Measurements from ENCODE around the gene CLIC4. TPM values are rescaled to one million over a fixed set of nuclear protein-coding genes. Genes with fewer than 3 reads are reported as not detected.

The CLIC4 gene
- total and polyA plus RNA-seq, 10 of the 15 experiments (the other 5 are each of a cell fraction or from before 2014, with no cell fraction given), result 20.4 to 107 (median 69.6) TPM

- no peaks in the 10 kb centered on the region for H4K20me1 ChIP-seq (ENCODE audit: control insufficient read depth, insufficient read depth)
- intact Hi-C loops (cut with micrococcal nuclease; ENCODE audit: unreplicated experiment) (no loop called here), in situ Hi-C loops (cut with MboI) (no loop called here)
- H3K4me2 ChIP-seq (ENCODE audit: control insufficient read depth, insufficient read depth), result no peak overlapping the region; the same call in 1 of the 2 replicates
- POLR2A ChIA-PET, result interaction anchor here (0.7 to 1.3 kb wide), 2 partner anchors 21 to 23 kb away, joined by 3 read pairs; no protein-coding TSS in a partner anchor
- H3K27me3 ChIP-seq (replicated peaks in 1 of 2; ENCODE audit: control insufficient read depth in 2 of 2, insufficient read depth in 2 of 2, low read length in 1 of 2), result no peaks in the 10 kb centered on the region
- DNase-seq (ENCODE audit: low read depth, low spot score) (no peak), ATAC-seq (no peak), FAIRE-seq (peak; percentile 13)
- H3K4me3 ChIP-seq, result no peak overlapping the region
- no TSS peak for BruUV-seq (replicated peaks)
- no peaks in the 10 kb centered on the region for H3K36me3 ChIP-seq (ENCODE audit: control insufficient read depth in 2 of 2, insufficient read depth in 2 of 2, low read length in 1 of 2)
- H3K27ac ChIP-seq (ENCODE audit: control insufficient read depth, insufficient read depth), result no peak overlapping the region
- TF ChIP-seq KDM1A (IDR thresholded peaks at IDR 0.05; ENCODE audit: borderline replicate concordance), result no peak
- no peak for TF ChIP-seq ZNF24 (IDR thresholded peaks at IDR 0.05)
- TF ChIP-seq BCLAF1 (IDR thresholded peaks at IDR 0.05), result no peak
- 68% methylated on average over 5 of the region's 5 CpGs for WGBS (ENCODE audit: insufficient coverage, insufficient replicate concordance, low lambda C conversion rate, missing lambda C conversion rate)
- RAD21 ChIA-PET (ENCODE audit: unreplicated experiment), result interaction anchor here (0.8 to 1.4 kb wide), 4 partner anchors 15 to 125 kb away, joined by 3 to 4 read pairs (median 4); no protein-coding TSS in a partner anchor
- H2AFZ ChIP-seq (ENCODE audit: control insufficient read depth, low read depth, low read length), result no peak overlapping the region; the same call in 1 of the 2 replicates
- H3K9ac ChIP-seq (ENCODE audit: control insufficient read depth, insufficient read depth, low read length), result no peak overlapping the region
- no peaks in the 10 kb centered on the region for H3K9me3 ChIP-seq (replicated peaks; ENCODE audit: control insufficient read depth, insufficient read depth, low read length)
- CTCF ChIA-PET, result interaction anchor here (0.9 to 3.3 kb wide), 4 partner anchors 10 to 120 kb away, joined by 3 to 8 read pairs (median 3); no protein-coding TSS in a partner anchor
- H3K79me2 ChIP-seq (ENCODE audit: control insufficient read depth, insufficient read depth, low read length), result no peaks in the 10 kb centered on the region
- H3K4me1 ChIP-seq (ENCODE audit: control insufficient read depth, insufficient read depth, low read length), result peaks cover 3% of the 10 kb centered on the region
- SMC1A ChIA-PET (ENCODE audit: uncharacterized antibody, unreplicated experiment), result interaction anchor here (0.9 to 1.5 kb wide), 7 partner anchors 12 to 121 kb away, joined by 3 to 9 read pairs (median 3); partner anchors contain the start of gene CLIC4
Measured at GRCh38 chr1:24709791-24710441, 35.3 kb upstream of the CLIC4 start.
